Measurements from ENCODE around the gene PRKG1. TPM values are rescaled to one million over a fixed set of nuclear protein-coding genes. Genes with fewer than 3 reads are reported as not detected.

Gene PRKG1
- polyA plus RNA-seq, 3 donors = not detected

DNA sequence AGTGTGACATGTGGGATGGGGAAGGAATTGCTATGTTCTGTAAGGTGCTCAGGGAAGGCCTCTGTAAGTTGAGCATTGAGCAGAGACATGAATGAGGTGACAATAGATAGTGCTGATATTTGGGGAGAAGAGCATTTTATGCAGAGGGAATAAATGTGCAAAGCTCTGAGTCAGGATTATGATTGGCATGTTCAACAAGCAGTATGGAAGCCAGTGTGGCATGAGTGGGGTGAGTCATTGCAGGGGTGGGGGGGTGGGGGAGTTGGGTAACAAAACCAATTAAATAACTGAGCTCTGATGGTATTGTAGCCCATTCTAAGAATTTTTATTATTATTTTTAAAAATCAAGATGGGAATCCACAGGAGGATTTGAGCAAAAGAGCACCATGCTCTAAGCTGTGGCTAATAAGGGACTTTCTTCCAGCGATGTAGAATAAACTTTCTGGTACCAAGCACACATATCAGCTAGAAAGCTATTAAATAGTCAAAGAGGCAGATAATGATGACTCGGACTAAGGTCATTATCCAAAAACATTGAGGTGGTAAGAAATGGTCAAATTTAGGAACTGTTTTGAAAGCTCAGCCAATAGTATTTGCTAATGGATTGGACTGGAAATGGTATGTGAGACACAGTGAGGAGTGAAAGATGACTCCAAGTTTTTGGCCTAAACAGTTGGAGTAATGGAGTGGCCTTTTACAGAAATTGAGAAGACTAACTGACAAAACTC is 96.4 kb downstream of the PRKG1 start:
- Mint-ChIP-seq H3K27me3 (ENCODE audit: low read depth in 3 of 3) (no peaks in the 10 kb centered on the region), H3K27ac (no peak overlapping the region), H3K4me1 (no peaks in the 10 kb centered on the region), H3K36me3 (no peaks in the 10 kb centered on the region), H3K9me3 (peaks cover 0 to 7% (median 0%) of the 10 kb centered on the region in 7 donors), H3K4me3 (no peak overlapping the region)
- H3K4me2 ChIP-seq (replicated peaks; ENCODE audit: extremely low read depth, low read length, poor library complexity, severe bottlenecking) = no peak overlapping the region
- no peaks in the 10 kb centered on the region for H3K9me3 ChIP-seq (replicated peaks in 1 of 2; ENCODE audit: control insufficient read depth in 1 of 2, insufficient read depth in 1 of 2, low read length in 2 of 2)
- H2AFZ ChIP-seq (ENCODE audit: insufficient read depth, low read depth, low read length, poor library complexity, severe bottlenecking) = no peak overlapping the region
- TF ChIP-seq CTCF (IDR thresholded peaks at IDR 0.05) = no peak
- H3K27ac ChIP-seq (ENCODE audit: low read depth in 1 of 2, low read length in 2 of 2) = no peak overlapping the region
- H3K79me2 ChIP-seq (ENCODE audit: insufficient read depth, low read length) = no peaks in the 10 kb centered on the region
- no peaks in the 10 kb centered on the region for H3K4me1 ChIP-seq (ENCODE audit: control insufficient read depth in 1 of 2, insufficient read depth in 2 of 2, low read length in 2 of 2)
- H3K4me3 ChIP-seq (replicated peaks in 1 of 3; ENCODE audit: low read depth in 2 of 3, low read length in 3 of 3) = no peak overlapping the region
- intact Hi-C loops (cut with micrococcal nuclease) = no loop called here
- H3K36me3 ChIP-seq (replicated peaks in 1 of 2; ENCODE audit: control insufficient read depth in 1 of 2, insufficient read depth in 2 of 2, low read length in 2 of 2) = no peaks in the 10 kb centered on the region
- WGBS (ENCODE audit: insufficient coverage) = 100% methylated on average over 1 of the region's 2 CpGs
- H3K9ac ChIP-seq (ENCODE audit: insufficient read depth, low read length, poor library complexity, severe bottlenecking) = no peak overlapping the region
- no peak for DNase-seq
- no peaks in the 10 kb centered on the region for H3K27me3 ChIP-seq (ENCODE audit: control insufficient read depth in 2 of 2, insufficient read depth in 2 of 2, low read length in 2 of 2)
- H4K20me1 ChIP-seq (ENCODE audit: insufficient read depth, low read length) = no peaks in the 10 kb centered on the region

GRCh38 chr10:51171946-51172345 is 97.7 kb downstream of the PRKG1 start:
- intact Hi-C loops (cut with micrococcal nuclease) = no loop called here
- H3K27me3 Mint-ChIP-seq (ENCODE audit: low read depth in 3 of 3) = no peaks in the 10 kb centered on the region
- no peaks in the 10 kb centered on the region for H3K36me3 Mint-ChIP-seq
- Histone ChIP-seq H3K4me3 (replicated peaks in 1 of 3; ENCODE audit: low read depth in 2 of 3, low read length in 3 of 3) (no peak overlapping the region), H3K27me3 (ENCODE audit: control insufficient read depth in 2 of 2, insufficient read depth in 2 of 2, low read length in 2 of 2) (no peaks in the 10 kb centered on the region), H4K20me1 (ENCODE audit: insufficient read depth, low read length) (no peaks in the 10 kb centered on the region), H3K79me2 (ENCODE audit: insufficient read depth, low read length) (no peaks in the 10 kb centered on the region), H3K4me1 (ENCODE audit: control insufficient read depth in 1 of 2, insufficient read depth in 2 of 2, low read length in 2 of 2) (no peaks in the 10 kb centered on the region), H3K36me3 (replicated peaks in 1 of 2; ENCODE audit: control insufficient read depth in 1 of 2, insufficient read depth in 2 of 2, low read length in 2 of 2) (no peaks in the 10 kb centered on the region), H3K9me3 (replicated peaks in 1 of 2; ENCODE audit: control insufficient read depth in 1 of 2, insufficient read depth in 1 of 2, low read length in 2 of 2) (no peaks in the 10 kb centered on the region), H3K27ac (ENCODE audit: low read depth in 1 of 2, low read length in 2 of 2) (no peak overlapping the region), H3K9ac (ENCODE audit: insufficient read depth, low read length, poor library complexity, severe bottlenecking) (no peak overlapping the region), H3K4me2 (replicated peaks; ENCODE audit: extremely low read depth, low read length, poor library complexity, severe bottlenecking) (no peak overlapping the region), H2AFZ (ENCODE audit: insufficient read depth, low read depth, low read length, poor library complexity, severe bottlenecking) (no peak overlapping the region)
- no peak overlapping the region for H3K27ac Mint-ChIP-seq
- WGBS (ENCODE audit: insufficient coverage) = no CpG with 5 or more reads among the region's 2 CpGs
- TF ChIP-seq CTCF (IDR thresholded peaks at IDR 0.05) = no peak
- no peaks in the 10 kb centered on the region for H3K4me1 Mint-ChIP-seq
- H3K9me3 Mint-ChIP-seq = peaks cover 0 to 6% (median 0%) of the 10 kb centered on the region in 7 donors
- no peak overlapping the region for H3K4me3 Mint-ChIP-seq
- DNase-seq = no peak
